ENCODE data around the gene STC2.

DNA sequence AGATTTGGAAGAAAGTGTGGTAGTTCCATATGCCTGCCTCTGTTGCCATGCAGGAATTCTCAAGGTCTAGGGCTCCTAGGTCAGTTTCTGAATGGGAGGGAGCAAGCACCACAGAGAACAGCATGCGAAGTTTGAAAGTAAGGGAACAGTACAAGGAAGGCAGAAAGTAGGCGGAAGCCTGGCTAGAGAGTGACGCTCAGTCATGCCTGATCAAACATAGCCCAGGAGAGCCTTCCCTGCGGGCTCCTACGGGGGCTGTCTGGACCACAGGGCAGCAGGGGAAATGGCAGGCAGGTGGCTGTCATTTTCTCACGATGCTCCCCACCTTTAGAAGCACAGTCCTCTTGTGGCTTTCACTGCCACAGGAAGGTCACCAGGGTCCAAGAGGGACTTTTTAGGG is 12.8 kb upstream of the STC2 start:
- TF ChIP-seq EZH2phosphoT487 (IDR thresholded peaks at IDR 0.05; ENCODE audit: insufficient read depth, low read depth), result no peak
- no peak for TF ChIP-seq EZH2 (IDR thresholded peaks at IDR 0.05; ENCODE audit: insufficient read depth, poor library complexity, severe bottlenecking)
